Measurements from ENCODE around the gene GLG1.

Gene GLG1

GRCh38 chr16:74466872-74467271 is 140.0 kb downstream of the GLG1 start:
- no peak overlapping the region for H3K9ac ChIP-seq (ENCODE audit: low read length in 5 of 5)
- H3K4me1 ChIP-seq (ENCODE audit: control insufficient read depth in 5 of 5, insufficient read depth in 5 of 5, low read length in 5 of 5) = peaks cover 0 to 2% (median 0%) of the 10 kb centered on the region in 5 donors
- no peak overlapping the region for H3K27ac ChIP-seq (ENCODE audit: low read depth, low read length)
- peaks cover 43 to 95% (median 80%) of the 10 kb centered on the region in 5 donors for H3K36me3 ChIP-seq (ENCODE audit: control insufficient read depth in 5 of 5, insufficient read depth in 5 of 5, low read length in 5 of 5)
- H3K27me3 ChIP-seq (ENCODE audit: control insufficient read depth in 5 of 5, insufficient read depth in 4 of 5, low read length in 5 of 5) = no peaks in the 10 kb centered on the region
- no peak overlapping the region for H3K4me3 ChIP-seq (ENCODE audit: low read depth in 1 of 5, low read length in 5 of 5)
- H3K9me3 ChIP-seq (ENCODE audit: control insufficient read depth in 5 of 5, low read length in 5 of 5) = no peaks in the 10 kb centered on the region

DNA sequence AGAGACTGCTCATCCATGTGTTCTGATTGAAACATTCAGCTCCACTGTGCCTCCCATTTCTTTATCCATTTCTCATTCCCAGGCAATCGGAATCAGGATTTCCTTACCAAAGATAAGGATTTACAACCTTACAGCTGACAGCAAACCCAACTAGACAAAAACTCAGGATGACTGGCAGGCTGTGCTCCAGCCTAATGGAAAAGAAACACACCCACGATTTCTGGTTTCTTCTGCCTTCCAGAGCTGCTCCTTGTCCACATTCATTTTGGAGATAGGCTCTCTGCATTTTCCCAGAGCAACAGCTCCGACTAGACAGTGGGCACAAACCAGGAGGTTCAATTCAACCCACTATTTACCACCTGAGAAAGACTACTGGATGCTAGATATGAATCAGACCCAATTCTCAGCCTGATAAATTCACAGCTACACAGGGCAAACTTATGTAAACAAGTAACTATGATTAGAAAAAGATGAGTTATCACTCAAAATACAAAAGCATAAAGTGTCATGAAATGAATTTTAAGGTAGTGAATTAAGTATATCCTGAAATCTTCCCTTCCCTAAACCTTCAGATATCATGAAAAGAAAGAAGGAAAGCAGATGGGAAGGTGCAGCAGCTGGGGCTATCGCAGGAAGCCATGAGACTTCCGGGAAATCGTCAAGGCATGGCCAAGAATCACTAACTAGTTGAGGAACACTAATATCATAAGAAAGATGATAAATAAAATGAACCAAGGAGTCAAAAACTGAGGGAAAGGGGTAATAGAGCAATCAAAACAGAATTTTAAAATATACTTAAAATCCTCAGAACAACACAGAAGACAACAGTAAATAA is 140.8 kb downstream of the GLG1 start:
- no peaks in the 10 kb centered on the region for H3K9me3 ChIP-seq (ENCODE audit: control insufficient read depth in 5 of 5, low read length in 5 of 5)
- H3K4me1 ChIP-seq (ENCODE audit: control insufficient read depth in 5 of 5, insufficient read depth in 5 of 5, low read length in 5 of 5) = peaks cover 0 to 2% (median 0%) of the 10 kb centered on the region in 5 donors
- no peak overlapping the region for H3K9ac ChIP-seq (ENCODE audit: low read length in 5 of 5)
- H3K36me3 ChIP-seq (ENCODE audit: control insufficient read depth in 5 of 5, insufficient read depth in 5 of 5, low read length in 5 of 5) = peaks cover 39 to 94% (median 76%) of the 10 kb centered on the region in 5 donors
- H3K27me3 ChIP-seq (ENCODE audit: control insufficient read depth in 5 of 5, insufficient read depth in 4 of 5, low read length in 5 of 5) = no peaks in the 10 kb centered on the region
- no peak overlapping the region for H3K27ac ChIP-seq (ENCODE audit: low read depth, low read length)
- no peak overlapping the region for H3K4me3 ChIP-seq (ENCODE audit: low read depth in 1 of 5, low read length in 5 of 5)

- H3K36me3 ChIP-seq (ENCODE audit: control insufficient read depth in 5 of 5, insufficient read depth in 5 of 5, low read length in 5 of 5) = peaks cover 39 to 95% (median 77%) of the 10 kb centered on the region in 5 donors
- no peak overlapping the region for H3K27ac ChIP-seq (ENCODE audit: low read depth, low read length)
Measured at GRCh38 chr16:74465281-74465680, 141.6 kb downstream of the GLG1 start.

GRCh38 chr16:74463888-74464287 is 143.0 kb downstream of the GLG1 start:
- Histone ChIP-seq H3K4me3 (ENCODE audit: low read depth in 1 of 5, low read length in 5 of 5) (no peak overlapping the region), H3K9ac (ENCODE audit: low read length in 5 of 5) (peak overlapping the region in 1 of 5 donors; percentile 31), H3K4me1 (ENCODE audit: control insufficient read depth in 5 of 5, insufficient read depth in 5 of 5, low read length in 5 of 5) (peaks cover 0 to 2% (median 0%) of the 10 kb centered on the region in 5 donors), H3K27ac (ENCODE audit: low read depth, low read length) (no peak overlapping the region), H3K36me3 (ENCODE audit: control insufficient read depth in 5 of 5, insufficient read depth in 5 of 5, low read length in 5 of 5) (peaks cover 33 to 93% (median 71%) of the 10 kb centered on the region in 5 donors), H3K9me3 (ENCODE audit: control insufficient read depth in 5 of 5, low read length in 5 of 5) (no peaks in the 10 kb centered on the region), H3K27me3 (ENCODE audit: control insufficient read depth in 5 of 5, insufficient read depth in 4 of 5, low read length in 5 of 5) (no peaks in the 10 kb centered on the region)

More at GRCh38 chr16:74465281-74465680, 141.6 kb downstream of the GLG1 start:
- H3K27me3 ChIP-seq (ENCODE audit: control insufficient read depth in 5 of 5, insufficient read depth in 4 of 5, low read length in 5 of 5) = no peaks in the 10 kb centered on the region
- H3K9ac ChIP-seq (ENCODE audit: low read length in 5 of 5) = no peak overlapping the region
- H3K9me3 ChIP-seq (ENCODE audit: control insufficient read depth in 5 of 5, low read length in 5 of 5) = no peaks in the 10 kb centered on the region
- no peak overlapping the region for H3K4me3 ChIP-seq (ENCODE audit: low read depth in 1 of 5, low read length in 5 of 5)
- H3K4me1 ChIP-seq (ENCODE audit: control insufficient read depth in 5 of 5, insufficient read depth in 5 of 5, low read length in 5 of 5) = peaks cover 0 to 2% (median 0%) of the 10 kb centered on the region in 5 donors

DNA sequence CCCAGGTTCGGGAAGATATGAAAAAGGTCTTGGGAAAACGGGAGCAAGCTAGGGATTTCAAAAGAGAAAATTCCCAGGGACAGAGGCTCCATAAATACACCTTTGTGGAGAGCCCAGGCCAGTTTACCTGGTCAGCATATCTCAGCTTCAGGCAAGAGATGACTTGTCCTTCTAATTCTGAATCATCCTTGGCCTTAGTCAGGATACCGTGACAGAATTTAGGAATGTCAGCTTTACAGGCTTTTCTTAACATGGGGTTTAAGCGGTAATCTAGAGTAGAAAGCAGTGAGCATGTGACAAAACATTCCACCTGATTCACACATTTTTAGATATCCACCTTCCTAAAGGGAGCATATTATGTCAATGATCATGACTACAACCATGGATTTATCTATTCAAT is 144.6 kb downstream of the GLG1 start:
- Histone ChIP-seq H3K27me3 (ENCODE audit: control insufficient read depth in 5 of 5, insufficient read depth in 4 of 5, low read length in 5 of 5) (no peaks in the 10 kb centered on the region), H3K9me3 (ENCODE audit: control insufficient read depth in 5 of 5, low read length in 5 of 5) (no peaks in the 10 kb centered on the region), H3K4me1 (ENCODE audit: control insufficient read depth in 5 of 5, insufficient read depth in 5 of 5, low read length in 5 of 5) (peaks cover 0 to 2% (median 0%) of the 10 kb centered on the region in 5 donors), H3K27ac (ENCODE audit: low read depth, low read length) (no peak overlapping the region), H3K9ac (ENCODE audit: low read length in 5 of 5) (no peak overlapping the region), H3K4me3 (ENCODE audit: low read depth in 1 of 5, low read length in 5 of 5) (no peak overlapping the region), H3K36me3 (ENCODE audit: control insufficient read depth in 5 of 5, insufficient read depth in 5 of 5, low read length in 5 of 5) (peaks cover 40 to 89% (median 68%) of the 10 kb centered on the region in 5 donors)

DNA sequence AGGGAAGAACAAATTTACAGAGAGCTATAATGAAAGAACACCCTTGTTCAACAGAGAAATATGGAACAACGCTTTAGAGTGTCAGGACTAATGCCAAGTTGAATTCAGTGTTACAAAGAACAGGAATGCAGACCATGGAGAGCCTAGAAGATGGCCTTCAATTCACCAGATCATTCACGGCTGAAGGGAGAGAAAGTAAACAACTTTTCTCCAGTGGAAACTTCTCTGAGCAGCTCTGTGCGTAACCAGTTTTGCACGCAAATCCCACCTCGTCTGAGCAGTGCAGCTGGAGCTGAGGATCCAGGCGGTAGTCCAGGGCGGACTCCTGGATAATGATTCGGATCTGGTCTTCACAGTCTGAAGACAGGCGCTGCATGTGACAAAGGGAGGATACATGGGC is 145.1 kb downstream of the GLG1 start:
- H3K9ac ChIP-seq (ENCODE audit: low read length in 5 of 5) = no peak overlapping the region
- H3K27ac ChIP-seq (ENCODE audit: low read depth, low read length) = no peak overlapping the region
- no peaks in the 10 kb centered on the region for H3K27me3 ChIP-seq (ENCODE audit: control insufficient read depth in 5 of 5, insufficient read depth in 4 of 5, low read length in 5 of 5)
- peaks cover 0 to 2% (median 0%) of the 10 kb centered on the region in 5 donors for H3K4me1 ChIP-seq (ENCODE audit: control insufficient read depth in 5 of 5, insufficient read depth in 5 of 5, low read length in 5 of 5)
- H3K36me3 ChIP-seq (ENCODE audit: control insufficient read depth in 5 of 5, insufficient read depth in 5 of 5, low read length in 5 of 5) = peaks cover 34 to 89% (median 68%) of the 10 kb centered on the region in 5 donors
- no peaks in the 10 kb centered on the region for H3K9me3 ChIP-seq (ENCODE audit: control insufficient read depth in 5 of 5, low read length in 5 of 5)
- no peak overlapping the region for H3K4me3 ChIP-seq (ENCODE audit: low read depth in 1 of 5, low read length in 5 of 5)

GRCh38 chr16:74460542-74460941 is 146.4 kb downstream of the GLG1 start:
- peaks cover 29 to 89% (median 74%) of the 10 kb centered on the region in 5 donors for H3K36me3 ChIP-seq (ENCODE audit: control insufficient read depth in 5 of 5, insufficient read depth in 5 of 5, low read length in 5 of 5)
- no peaks in the 10 kb centered on the region for H3K9me3 ChIP-seq (ENCODE audit: control insufficient read depth in 5 of 5, low read length in 5 of 5)
- H3K4me3 ChIP-seq (ENCODE audit: low read depth in 1 of 5, low read length in 5 of 5) = no peak overlapping the region
- no peak overlapping the region for H3K9ac ChIP-seq (ENCODE audit: low read length in 5 of 5)
- no peaks in the 10 kb centered on the region for H3K4me1 ChIP-seq (ENCODE audit: control insufficient read depth in 5 of 5, insufficient read depth in 5 of 5, low read length in 5 of 5)
- H3K27me3 ChIP-seq (ENCODE audit: control insufficient read depth in 5 of 5, insufficient read depth in 4 of 5, low read length in 5 of 5) = no peaks in the 10 kb centered on the region
- H3K27ac ChIP-seq (ENCODE audit: low read depth, low read length) = no peak overlapping the region

DNA sequence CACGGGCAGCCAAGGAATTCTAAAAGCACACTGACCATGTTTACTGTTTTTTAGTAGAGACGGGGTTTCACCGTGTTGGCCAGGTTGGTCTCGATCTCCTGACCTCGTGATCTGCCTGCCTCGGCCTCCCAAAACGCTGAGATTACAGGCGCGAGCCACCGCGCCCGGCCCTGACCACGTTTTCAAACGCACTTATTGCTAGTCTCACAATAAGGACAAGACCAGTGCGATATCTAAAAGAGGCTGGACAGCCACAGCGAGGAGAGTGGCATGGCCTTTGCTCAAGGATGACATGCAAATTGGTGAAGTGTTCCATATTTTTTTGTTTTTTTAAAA is 150.7 kb downstream of the GLG1 start:
- Histone ChIP-seq H3K4me3 (ENCODE audit: low read depth in 1 of 5, low read length in 5 of 5) (no peak overlapping the region), H3K27ac (ENCODE audit: low read depth, low read length) (no peak overlapping the region), H3K4me1 (ENCODE audit: control insufficient read depth in 5 of 5, insufficient read depth in 5 of 5, low read length in 5 of 5) (peaks cover 0 to 5% (median 0%) of the 10 kb centered on the region in 5 donors), H3K36me3 (ENCODE audit: control insufficient read depth in 5 of 5, insufficient read depth in 5 of 5, low read length in 5 of 5) (peaks cover 15 to 84% (median 70%) of the 10 kb centered on the region in 5 donors), H3K27me3 (ENCODE audit: control insufficient read depth in 5 of 5, insufficient read depth in 4 of 5, low read length in 5 of 5) (no peaks in the 10 kb centered on the region), H3K9me3 (ENCODE audit: control insufficient read depth in 5 of 5, low read length in 5 of 5) (no peaks in the 10 kb centered on the region), H3K9ac (ENCODE audit: low read length in 5 of 5) (no peak overlapping the region)

- Histone ChIP-seq H3K27me3 (ENCODE audit: control insufficient read depth in 5 of 5, insufficient read depth in 4 of 5, low read length in 5 of 5) (no peaks in the 10 kb centered on the region), H3K27ac (ENCODE audit: low read depth, low read length) (no peak overlapping the region), H3K9ac (ENCODE audit: low read length in 5 of 5) (no peak overlapping the region), H3K9me3 (ENCODE audit: control insufficient read depth in 5 of 5, low read length in 5 of 5) (no peaks in the 10 kb centered on the region), H3K4me3 (ENCODE audit: low read depth in 1 of 5, low read length in 5 of 5) (no peak overlapping the region), H3K4me1 (ENCODE audit: control insufficient read depth in 5 of 5, insufficient read depth in 5 of 5, low read length in 5 of 5) (peaks cover 0 to 9% (median 0%) of the 10 kb centered on the region in 5 donors), H3K36me3 (ENCODE audit: control insufficient read depth in 5 of 5, insufficient read depth in 5 of 5, low read length in 5 of 5) (peaks cover 15 to 83% (median 71%) of the 10 kb centered on the region in 5 donors)
Measured at GRCh38 chr16:74455619-74456289, 151.2 kb downstream of the GLG1 start.

DNA sequence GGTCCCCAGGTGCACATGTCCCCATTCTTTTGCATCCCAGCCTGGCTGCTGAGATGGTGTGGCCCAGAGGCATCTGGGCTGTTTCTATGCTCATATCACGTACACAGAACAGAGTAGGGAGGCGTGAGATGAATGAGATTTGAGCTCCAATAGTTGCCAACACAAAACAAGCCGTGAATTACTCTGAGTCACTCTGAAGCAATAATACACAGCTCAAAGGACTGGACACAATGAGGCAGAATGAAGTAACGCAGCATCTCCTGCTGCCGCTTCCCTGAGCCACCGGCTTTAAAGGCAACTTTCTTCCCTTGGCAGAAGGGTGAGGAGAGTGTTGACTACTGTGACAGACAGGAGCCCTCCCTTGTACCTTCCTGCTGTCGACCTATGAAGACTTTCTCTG is 151.7 kb downstream of the GLG1 start:
- Histone ChIP-seq H3K36me3 (ENCODE audit: control insufficient read depth in 5 of 5, insufficient read depth in 5 of 5, low read length in 5 of 5) (peaks cover 15 to 78% (median 65%) of the 10 kb centered on the region in 5 donors), H3K4me1 (ENCODE audit: control insufficient read depth in 5 of 5, insufficient read depth in 5 of 5, low read length in 5 of 5) (peaks cover 0 to 13% (median 3%) of the 10 kb centered on the region in 5 donors), H3K9ac (ENCODE audit: low read length in 5 of 5) (no peak overlapping the region), H3K9me3 (ENCODE audit: control insufficient read depth in 5 of 5, low read length in 5 of 5) (no peaks in the 10 kb centered on the region), H3K27me3 (ENCODE audit: control insufficient read depth in 5 of 5, insufficient read depth in 4 of 5, low read length in 5 of 5) (no peaks in the 10 kb centered on the region), H3K4me3 (ENCODE audit: low read depth in 1 of 5, low read length in 5 of 5) (no peak overlapping the region), H3K27ac (ENCODE audit: low read depth, low read length) (no peak overlapping the region)
